Measurements from ENCODE around the gene PLIN5.

The PLIN5 gene

GRCh38 chr19:4534836-4535658 is at the start of gene PLIN5:
TSS of gene PLIN5 (minus strand) at chr19:4535224. CDS start at chr19:4534074, 1,150 bp downstream.
- DNase-seq: peak in 42 of 51 donors; percentile 11 to 84 (median 62)

GRCh38 chr19:4583961-4584669 is 49.1 kb upstream of the PLIN5 start:
- DNase-seq: peak in 15 of 51 donors; percentile 6 to 46 (median 20)

- DNase-seq: no peak
These were observed 48.2 kb upstream of the PLIN5 start for GRCh38 chr19:4582980-4583842.

GRCh38 chr19:4581666-4582553 is 46.9 kb upstream of the PLIN5 start:
- DNase-seq: peak in 10 of 51 donors; percentile 6 to 35 (median 18)

- DNase-seq: no peak
These were observed 46.1 kb upstream of the PLIN5 start for GRCh38 chr19:4580961-4581665.

GRCh38 chr19:4580021-4580901 is 45.2 kb upstream of the PLIN5 start:
- peak in 4 of 51 donors; percentile 7 to 28 (median 18) for DNase-seq

- no peak for DNase-seq
These were observed 44.4 kb upstream of the PLIN5 start for GRCh38 chr19:4579389-4579788.

GRCh38 chr19:4578552-4579248 is 43.7 kb upstream of the PLIN5 start:
- no peak for DNase-seq

GRCh38 chr19:4577020-4577782 is 42.2 kb upstream of the PLIN5 start:
- DNase-seq: no peak

GRCh38 chr19:4576016-4576933 is 41.3 kb upstream of the PLIN5 start:
- peak in 24 of 51 donors; percentile 3 to 57 (median 22) for DNase-seq

- no peak for DNase-seq
These were observed 40.4 kb upstream of the PLIN5 start for GRCh38 chr19:4575267-4576015.

- no peak for DNase-seq
These were observed 38.7 kb upstream of the PLIN5 start for GRCh38 chr19:4573682-4574081.

- DNase-seq: no peak
These were observed 36.4 kb upstream of the PLIN5 start for GRCh38 chr19:4571305-4571917.

GRCh38 chr19:4570916-4571304 is 35.9 kb upstream of the PLIN5 start:
- DNase-seq: no peak

GRCh38 chr19:4570402-4570801 is 35.4 kb upstream of the PLIN5 start:
- no peak for DNase-seq
